Sciatic nerve (tissue), 2 donors: Measurements from ENCODE around the gene ADAM33. TPM values are rescaled to one million over a fixed set of nuclear protein-coding genes. Genes with fewer than 3 reads are reported as not detected.

ENCODE experiments used
- ATAC-seq: fragments of 200-7000 bp; cut with Tn5 transposase; one replicate; pipeline ENCODE4 v1.9.1; 2020; ENCODE audit warnings: mild to moderate bottlenecking, moderate library complexity
- DNase-seq: peaks from one replicate; pipeline ENCODE4 v3.0.0-alpha.2; 2020; ENCODE audit warnings: low spot score
- intact Hi-C: fragments of 100-400 bp; cut with DNase I; formaldehyde crosslinking; loops from one replicate; pipeline ENCODE4 v1.14.2; 2022
- total RNA-seq: library from RNA; stranded (reverse); fragmentation: NEBNext Ultra II Directional; extraction: Animal tissue kit (Norgen Biotek cat#: 25700); gene quantifications from one replicate; pipeline ENCODE4 v1.2.1, GENCODE V29; 2021
- donor health status: DM: no; HTN: no; CAD: no.
- donor health status: DM: no; HTN: no; CAD: no.

Gene ADAM33
- total RNA-seq, 1 donor from 2014 or later, result 117 TPM

- ATAC-seq (no peak), DNase-seq (peak; percentile 37)
- intact Hi-C loops, result no loop called here
These were observed 23.6 kb downstream of the ADAM33 start for GRCh38 chr20:3658019-3658715.

GRCh38 chr20:3655131-3655405 lies 26.7 kb downstream of the ADAM33 start:
- DNase-seq (no peak), ATAC-seq (no peak)
- intact Hi-C loops, result no loop called here

GRCh38 chr20:3654326-3655130 lies 27.3 kb downstream of the ADAM33 start:
- DNase-seq (peak; percentile 42), ATAC-seq (no peak)
- intact Hi-C loops, result no loop called here

DNA sequence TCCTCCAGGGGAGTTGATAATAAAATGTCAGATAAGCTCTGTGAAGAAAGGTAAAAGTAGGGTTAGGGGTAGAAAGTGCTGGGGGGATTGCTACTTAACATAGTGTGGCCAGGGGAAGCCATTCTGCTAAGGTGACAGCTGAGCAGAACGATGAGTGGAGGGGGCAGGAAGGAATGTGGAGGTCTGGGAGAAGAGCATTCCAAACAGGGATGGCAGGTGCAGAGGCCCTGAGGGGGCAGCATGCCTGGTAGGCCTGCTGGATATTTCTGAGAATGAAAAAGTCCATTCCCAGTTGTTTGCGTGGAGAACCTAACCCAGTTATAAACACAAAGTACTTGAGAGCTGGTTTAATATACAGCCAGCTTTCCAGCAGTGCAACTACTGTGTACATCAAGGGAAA lies 27.9 kb downstream of the ADAM33 start:
- DNase-seq (peak; percentile 28), ATAC-seq (no peak)
- intact Hi-C loops, result no loop called here

GRCh38 chr20:3652676-3653596 lies 28.9 kb downstream of the ADAM33 start:
- intact Hi-C loops, result no loop called here
- peak; percentile 12 for DNase-seq
- no peak for ATAC-seq

- intact Hi-C loops, result no loop called here
- DNase-seq (peak; percentile 36), ATAC-seq (no peak)
These were observed 29.6 kb downstream of the ADAM33 start for GRCh38 chr20:3652221-3652620.

DNA sequence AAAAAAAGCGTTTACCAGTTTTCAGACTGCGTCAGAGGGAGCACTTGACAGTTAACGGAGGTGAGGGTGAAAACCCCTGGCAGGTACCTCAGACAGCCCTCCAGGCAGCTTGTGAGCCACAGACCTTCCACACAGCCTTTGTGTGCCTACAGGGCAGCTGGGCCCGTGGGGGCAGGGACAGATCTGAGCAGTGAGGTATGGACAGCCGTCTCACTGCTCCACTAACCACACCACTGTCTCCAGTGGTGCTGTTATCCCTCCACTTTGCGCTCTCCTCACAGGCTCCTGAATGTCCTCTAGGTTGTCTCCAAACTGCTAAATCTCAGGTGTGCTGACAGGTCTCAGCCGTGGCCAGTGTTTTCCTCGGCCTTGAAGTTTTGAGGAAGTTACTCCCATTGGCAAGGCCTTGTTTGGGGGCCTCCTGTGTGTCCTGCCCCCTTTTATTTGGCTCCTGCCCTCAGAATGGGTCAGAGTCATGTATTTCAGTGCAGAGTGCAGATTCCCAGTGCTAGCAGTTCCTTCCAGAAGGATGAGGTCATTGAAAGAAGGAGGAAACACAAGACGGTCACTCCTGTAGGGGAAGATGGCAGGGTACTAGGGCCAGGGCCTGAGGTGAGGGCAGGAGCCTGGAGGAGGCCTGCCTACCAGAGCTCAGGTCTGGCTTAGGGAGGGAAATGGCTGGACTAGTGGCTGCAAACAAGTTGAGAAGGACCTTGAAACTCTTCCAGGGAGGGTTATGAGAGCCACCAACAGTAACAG lies 30.4 kb downstream of the ADAM33 start:
- ATAC-seq (no peak), DNase-seq (peak; percentile 33)
- intact Hi-C loops, result no loop called here

- peak; percentile 23 for DNase-seq
- no peak for ATAC-seq
- intact Hi-C loops, result no loop called here
These were observed 32.9 kb downstream of the ADAM33 start for GRCh38 chr20:3648951-3649350.

DNA sequence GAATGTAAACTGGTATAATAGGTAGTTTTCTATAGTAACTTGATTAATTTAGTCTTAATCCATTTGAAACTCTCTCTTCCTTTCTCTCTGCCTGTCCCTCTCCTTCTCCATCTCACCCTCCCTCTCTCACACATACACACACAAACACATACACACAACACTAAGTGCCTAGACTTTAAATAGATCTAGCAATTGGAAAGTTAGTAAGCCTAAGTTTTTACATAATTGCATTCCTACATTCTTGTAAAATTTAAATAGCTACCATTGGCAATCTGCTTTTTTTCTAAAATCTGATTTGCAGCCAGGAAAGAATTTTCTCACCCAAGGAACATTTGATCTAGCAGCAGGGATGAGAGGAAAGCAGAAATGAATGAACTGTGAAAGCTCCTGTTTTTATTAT lies 34.3 kb downstream of the ADAM33 start:
- DNase-seq (no peak), ATAC-seq (no peak)
- intact Hi-C loops, result no loop called here

DNA sequence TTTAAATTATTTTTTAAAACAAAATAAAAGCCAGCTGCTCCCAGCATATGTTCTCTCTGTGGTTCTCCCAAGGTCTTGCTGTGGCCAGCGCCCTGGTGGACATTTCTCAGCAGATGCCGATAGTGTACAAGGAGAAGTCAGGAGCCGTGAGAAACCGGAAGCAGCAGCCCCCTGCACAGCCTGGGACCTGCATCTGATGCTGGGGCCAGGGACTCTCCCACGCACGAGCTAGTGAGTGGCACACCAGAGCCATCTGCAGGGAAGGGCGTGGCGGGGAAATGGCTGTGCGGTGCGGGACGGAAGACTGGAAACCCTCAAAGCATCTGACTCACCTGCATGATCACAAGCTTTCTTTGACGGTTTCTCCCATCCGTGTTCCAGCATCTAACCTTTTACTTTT lies 35.2 kb downstream of the ADAM33 start:
- ATAC-seq, result no peak
- intact Hi-C loops, result no loop called here
- DNase-seq, result peak; percentile 36

DNA sequence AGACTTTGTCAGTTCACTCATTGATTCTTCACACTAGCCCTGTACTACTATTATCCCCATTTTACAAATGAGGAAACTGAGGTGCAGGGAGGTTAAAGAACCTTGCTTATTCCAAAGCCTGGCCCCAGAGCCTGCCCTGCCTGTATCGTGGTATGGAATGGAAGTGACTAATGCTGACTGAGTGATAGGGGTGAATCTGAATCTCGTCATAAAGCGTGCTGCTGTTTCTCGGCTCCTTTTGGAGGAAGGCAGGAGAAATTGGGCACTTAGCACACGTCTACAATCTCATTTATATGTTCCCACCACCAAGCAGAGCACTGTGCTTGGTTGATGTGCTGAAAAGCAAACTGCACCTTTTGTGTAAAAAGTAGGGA lies 35.8 kb downstream of the ADAM33 start:
- intact Hi-C loops, result no loop called here

DNA sequence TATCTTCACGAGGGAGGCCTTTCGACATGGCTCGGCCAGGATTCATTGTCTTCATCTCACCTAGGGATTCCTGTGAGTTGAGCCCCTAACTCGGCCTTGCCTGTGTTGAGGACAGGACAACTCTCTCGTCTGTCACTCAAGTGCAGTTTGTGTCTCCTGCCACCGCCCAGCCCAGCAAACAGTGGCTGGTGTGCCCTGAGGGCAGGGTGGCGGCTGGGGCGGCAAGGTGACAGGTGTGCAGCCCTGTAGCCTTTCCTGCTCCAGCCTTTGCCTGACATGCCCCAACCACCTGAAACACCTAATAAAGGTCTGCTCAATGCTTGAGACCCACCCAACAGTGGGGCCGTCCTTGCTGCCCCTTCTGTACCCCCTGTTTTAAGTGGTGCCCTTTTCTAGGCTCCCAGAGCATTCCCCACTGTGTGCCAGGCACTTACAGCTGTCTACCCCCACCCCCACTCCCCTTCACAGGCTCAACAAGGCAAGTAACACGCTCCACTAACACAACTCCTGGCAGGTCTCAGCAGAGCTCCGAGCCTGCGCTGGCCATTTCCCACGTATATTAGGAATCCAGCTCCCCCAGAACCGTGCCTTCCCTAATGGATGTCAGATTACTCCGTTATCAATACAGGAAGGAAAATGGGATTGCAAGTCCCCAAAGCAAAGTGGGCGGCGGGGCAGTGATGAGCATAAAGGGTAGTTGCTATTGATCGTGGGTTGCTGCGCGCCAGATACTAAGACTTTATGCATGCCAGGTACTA lies 36.3 kb downstream of the ADAM33 start:
- peak; percentile 21 for DNase-seq
- intact Hi-C loops, result no loop called here
- no peak for ATAC-seq

More for the DNA sequence above, 35.8 kb downstream of the ADAM33 start:
- ATAC-seq (no peak), DNase-seq (no peak)

- DNase-seq, result no peak
- intact Hi-C loops, result no loop called here
- ATAC-seq, result no peak
These were observed 41.6 kb downstream of the ADAM33 start for GRCh38 chr20:3640259-3640658.

DNA sequence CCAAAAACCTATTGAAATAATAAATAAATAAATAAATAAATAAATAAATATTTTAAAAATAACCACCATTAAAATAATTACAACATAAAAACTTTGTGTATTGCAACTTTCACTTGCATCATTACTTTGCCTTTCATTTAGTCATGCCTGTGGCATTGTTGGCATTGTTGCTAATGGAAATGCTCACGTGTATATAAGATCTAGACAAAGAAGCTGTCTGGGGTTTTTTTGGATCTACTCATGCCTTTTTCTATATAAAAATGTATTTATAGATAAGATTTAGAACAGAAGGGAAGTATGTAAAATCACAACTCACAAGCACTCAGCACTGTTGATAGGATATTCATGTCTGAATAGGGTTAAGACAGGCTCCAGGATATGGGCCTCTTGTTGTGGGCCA lies 46.5 kb downstream of the ADAM33 start:
- DNase-seq, result no peak
- intact Hi-C loops, result no loop called here
- ATAC-seq, result no peak

- intact Hi-C loops, result no loop called here
- DNase-seq (no peak), ATAC-seq (no peak)
These were observed 47.8 kb downstream of the ADAM33 start for GRCh38 chr20:3633913-3634478.

- no peak for DNase-seq
- ATAC-seq, result no peak
- intact Hi-C loops, result no loop called here
These were observed 49.4 kb downstream of the ADAM33 start for GRCh38 chr20:3632311-3633004.

DNA sequence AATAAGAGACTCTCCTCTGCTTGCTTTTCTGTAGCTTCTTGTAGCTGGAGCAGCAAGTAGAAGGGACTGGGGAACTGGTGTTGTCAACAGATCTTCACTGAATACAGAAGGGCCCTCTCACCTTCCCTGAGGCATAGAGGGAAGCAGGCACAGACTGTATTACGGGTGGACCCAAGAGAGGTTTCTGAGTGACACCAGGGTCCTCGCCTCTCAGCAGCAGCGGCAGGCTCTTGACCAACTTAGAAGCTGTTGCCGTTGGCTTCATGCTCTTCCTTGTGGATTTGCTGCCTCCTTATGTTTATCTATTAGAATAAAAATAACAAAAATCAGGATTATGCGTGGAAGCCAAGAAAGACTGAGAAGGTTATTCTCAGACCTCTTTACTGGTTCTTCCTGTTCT lies 50.3 kb downstream of the ADAM33 start:
- intact Hi-C loops, result no loop called here
- DNase-seq (no peak), ATAC-seq (peak; percentile 34)

GRCh38 chr20:3630429-3630828 lies 51.4 kb downstream of the ADAM33 start:
- ATAC-seq, result no peak
- intact Hi-C loops, result no loop called here

More at GRCh38 chr20:3630429-3630828, 51.4 kb downstream of the ADAM33 start:
- DNase-seq, result no peak
